HUES64 (cell line): ENCODE measurements around the gene MVB12B.

Experiments used
- H3K27ac ChIP-seq: 2 replicates; pipeline ENCODE4 v1.7.0; 2013; ENCODE audit warnings: low read depth, low read length, inconsistent platforms
- H3K27me3 ChIP-seq: 2 replicates; pipeline ENCODE4 v1.6.1; 2013; ENCODE audit warnings: mild to moderate bottlenecking, low read length; ENCODE audit not compliant: insufficient read depth
- H3K36me3 ChIP-seq: 2 replicates; pipeline ENCODE4 v1.6.1; 2013; ENCODE audit warnings: mild to moderate bottlenecking, low read length; ENCODE audit not compliant: insufficient read depth
- H3K4me1 ChIP-seq: 2 replicates; pipeline ENCODE4 v1.6.1; 2013; ENCODE audit warnings: mild to moderate bottlenecking, low read length, moderate library complexity; ENCODE audit not compliant: insufficient read depth
- H3K4me3 ChIP-seq: 2 replicates; pipeline ENCODE4 v1.5.1; 2013; ENCODE audit warnings: mild to moderate bottlenecking, low read length, moderate library complexity
- H3K9ac ChIP-seq: 2 replicates; pipeline ENCODE4 v1.6.1; 2013; ENCODE audit warnings: mild to moderate bottlenecking, low read depth, low read length
- H3K9me3 ChIP-seq: 2 replicates; pipeline ENCODE4 v1.6.1; 2013; ENCODE audit warnings: low read depth, low read length; ENCODE audit not compliant: insufficient read depth
- WGBS: fragments of 150-250, 120-280 bp; methylation state at CpG from one replicate; pipeline ENCODE4 v1.1.7; 2013; ENCODE audit warnings: missing lambda C conversion rate; 5-methylcytosine and 5-hydroxymethylcytosine counted together

Gene MVB12B

GRCh38 chr9:126366366-126367011, 39.9 kb downstream of the MVB12B start:
- no peak overlapping the region for H3K9ac ChIP-seq
- H3K4me3 ChIP-seq, result no peak overlapping the region
- no peaks in the 10 kb centered on the region for H3K27me3 ChIP-seq
- no peaks in the 10 kb centered on the region for H3K36me3 ChIP-seq
- no peak overlapping the region for H3K27ac ChIP-seq
- H3K9me3 ChIP-seq, result peaks cover 11% of the 10 kb centered on the region; the same call in 1 of the 2 replicates
- H3K4me1 ChIP-seq, result no peaks in the 10 kb centered on the region; the same call in 1 of the 2 replicates
- 92% methylated on average over 11 of the region's 13 CpGs for WGBS

GRCh38 chr9:126367139-126367538, 40.5 kb downstream of the MVB12B start:
- no peaks in the 10 kb centered on the region for H3K27me3 ChIP-seq
- H3K9me3 ChIP-seq, result 0 out of 2 replicates have a peak, but pooled peaks cover 5% of the 10 kb centered on the region
- 90% methylated on average over 13 of the region's 13 CpGs for WGBS
- H3K27ac ChIP-seq, result no peak overlapping the region
- H3K9ac ChIP-seq, result no peak overlapping the region
- H3K4me1 ChIP-seq, result no peaks in the 10 kb centered on the region; the same call in 1 of the 2 replicates
- no peaks in the 10 kb centered on the region for H3K36me3 ChIP-seq
- H3K4me3 ChIP-seq, result no peak overlapping the region

GRCh38 chr9:126367616-126368015, 41.0 kb downstream of the MVB12B start:
- Histone ChIP-seq H3K36me3 (no peaks in the 10 kb centered on the region), H3K4me1 (no peaks in the 10 kb centered on the region; the same call in 1 of the 2 replicates), H3K27ac (no peak overlapping the region), H3K27me3 (no peaks in the 10 kb centered on the region), H3K9ac (no peak overlapping the region), H3K9me3 (0 out of 2 replicates have a peak, but pooled peaks cover under 1% of the 10 kb centered on the region), H3K4me3 (no peak overlapping the region)
- WGBS, result 84% methylated on average over 3 of the region's 3 CpGs

GRCh38 chr9:126368020-126368419, 41.4 kb downstream of the MVB12B start:
- no peaks in the 10 kb centered on the region for H3K27me3 ChIP-seq
- H3K9ac ChIP-seq, result no peak overlapping the region
- no peaks in the 10 kb centered on the region; the same call in 1 of the 2 replicates for H3K4me1 ChIP-seq
- H3K36me3 ChIP-seq, result no peaks in the 10 kb centered on the region
- WGBS, result 94% methylated on average over 7 of the region's 7 CpGs
- no peaks in the 10 kb centered on the region for H3K9me3 ChIP-seq
- no peak overlapping the region for H3K27ac ChIP-seq
- no peak overlapping the region for H3K4me3 ChIP-seq

- Histone ChIP-seq H3K4me1 (peaks cover 29% of the 10 kb centered on the region), H3K9ac (no peak overlapping the region), H3K9me3 (no peaks in the 10 kb centered on the region), H3K4me3 (no peak overlapping the region), H3K27ac (no peak overlapping the region), H3K36me3 (no peaks in the 10 kb centered on the region), H3K27me3 (no peaks in the 10 kb centered on the region)
- 90% methylated on average over 17 of the region's 17 CpGs for WGBS
These were observed 44.6 kb downstream of the MVB12B start for GRCh38 chr9:126371007-126371870.

GRCh38 chr9:126372716-126373115, 46.1 kb downstream of the MVB12B start:
- WGBS, result 87% methylated on average over 6 of the region's 6 CpGs
- H3K36me3 ChIP-seq, result no peaks in the 10 kb centered on the region
- no peaks in the 10 kb centered on the region for H3K27me3 ChIP-seq
- no peak overlapping the region for H3K9ac ChIP-seq
- peaks cover 44% of the 10 kb centered on the region for H3K4me1 ChIP-seq
- H3K4me3 ChIP-seq, result no peak overlapping the region
- H3K27ac ChIP-seq, result no peak overlapping the region
- H3K9me3 ChIP-seq, result no peaks in the 10 kb centered on the region

GRCh38 chr9:126373241-126373640, 46.6 kb downstream of the MVB12B start:
- no peak overlapping the region for H3K4me3 ChIP-seq

GRCh38 chr9:126374366-126374781, 47.7 kb downstream of the MVB12B start:
- Histone ChIP-seq H3K9ac (no peak overlapping the region), H3K4me3 (no peak overlapping the region), H3K27me3 (no peaks in the 10 kb centered on the region), H3K27ac (no peak overlapping the region), H3K36me3 (no peaks in the 10 kb centered on the region), H3K9me3 (no peaks in the 10 kb centered on the region), H3K4me1 (peaks cover 46% of the 10 kb centered on the region)
- WGBS, result 94% methylated on average over 4 of the region's 4 CpGs

More at GRCh38 chr9:126373241-126373640, 46.6 kb downstream of the MVB12B start:
- H3K9ac ChIP-seq, result no peak overlapping the region
- H3K27ac ChIP-seq, result no peak overlapping the region
- H3K36me3 ChIP-seq, result no peaks in the 10 kb centered on the region
- peaks cover 44% of the 10 kb centered on the region for H3K4me1 ChIP-seq
- 87% methylated on average over 5 of the region's 5 CpGs for WGBS
- no peaks in the 10 kb centered on the region for H3K27me3 ChIP-seq
- no peaks in the 10 kb centered on the region for H3K9me3 ChIP-seq

- H3K4me3 ChIP-seq, result no peak overlapping the region
These were observed 48.8 kb downstream of the MVB12B start for GRCh38 chr9:126375386-126375785.

GRCh38 chr9:126376311-126377175, 49.9 kb downstream of the MVB12B start:
- Histone ChIP-seq H3K4me3 (no peak overlapping the region), H3K9me3 (no peaks in the 10 kb centered on the region), H3K36me3 (no peaks in the 10 kb centered on the region), H3K4me1 (peaks cover 64% of the 10 kb centered on the region), H3K9ac (peak overlapping the region; percentile 48; the same call in 1 of the 2 replicates), H3K27me3 (no peaks in the 10 kb centered on the region), H3K27ac (peak overlapping the region; percentile 43; the same call in 1 of the 2 replicates)
- WGBS, result 65% methylated on average over 18 of the region's 18 CpGs

More at GRCh38 chr9:126375386-126375785, 48.8 kb downstream of the MVB12B start:
- no peaks in the 10 kb centered on the region for H3K9me3 ChIP-seq
- H3K4me1 ChIP-seq, result peaks cover 56% of the 10 kb centered on the region
- H3K36me3 ChIP-seq, result no peaks in the 10 kb centered on the region
- no peaks in the 10 kb centered on the region for H3K27me3 ChIP-seq
- H3K9ac ChIP-seq, result peak overlapping the region; percentile 48
- 50% methylated on average over 7 of the region's 7 CpGs for WGBS
- no peak overlapping the region for H3K27ac ChIP-seq
